ENCODE measurements around the gene CACNB4.

GRCh38 chr2:152095146-152095545, 3.7 kb downstream of the CACNB4 start:
- TF ChIP-seq CTCF (IDR thresholded peaks at IDR 0.05) (no peak), POLR2AphosphoS5 (IDR thresholded peaks at IDR 0.05) (no peak)

All from sigmoid colon (tissue), 4 donors.